H9 (cell line): ENCODE results near the gene TSKU. TPM values are rescaled to one million over a fixed set of nuclear protein-coding genes. Genes with fewer than 3 reads are reported as not detected.
"Not testable (repeated sequence)": the region's sequence is repeated elsewhere in the genome, so short reads cannot be mapped to it uniquely, and the experiment has no call there.

Experiments used
- DNase-seq: peaks from one replicate; pipeline ENCODE4 v3.0.0-alpha.2; 2017
- H2AFZ ChIP-seq: one replicate; pipeline ENCODE4 v1.6.1; 2013; ENCODE audit warnings: mild to moderate bottlenecking, low read length, control low read depth, moderate library complexity
- H2AK5ac ChIP-seq: 2 replicates; pipeline ENCODE4 v1.6.1; 2013; ENCODE audit warnings: low read length, control low read depth, mixed read lengths; ENCODE audit not compliant: insufficient read length
- H2BK120ac ChIP-seq: one replicate; pipeline ENCODE4 v1.6.1; 2013; ENCODE audit warnings: low read depth, mild to moderate bottlenecking, low read length, control low read depth, inconsistent platforms; ENCODE audit not compliant: poor library complexity, severe bottlenecking
- H2BK12ac ChIP-seq: 2 replicates; pipeline ENCODE4 v1.6.1; 2013; ENCODE audit warnings: low read length, control low read depth, mixed read lengths, low read depth; ENCODE audit not compliant: insufficient read length
- H2BK15ac ChIP-seq: 2 replicates; pipeline ENCODE4 v1.6.1; 2013; ENCODE audit warnings: low read depth, low read length, control low read depth
- H2BK20ac ChIP-seq: one replicate; pipeline ENCODE4 v1.6.1; 2013; ENCODE audit warnings: low read depth, mild to moderate bottlenecking, low read length, control low read depth, inconsistent platforms; ENCODE audit not compliant: poor library complexity, severe bottlenecking
- H2BK5ac ChIP-seq: 2 replicates; pipeline ENCODE4 v1.6.1; 2013; ENCODE audit warnings: low read length, control low read depth, mixed read lengths; ENCODE audit not compliant: insufficient read length
- H3K14ac ChIP-seq: 2 replicates; pipeline ENCODE4 v1.6.1; 2013; ENCODE audit warnings: low read length, control low read depth; ENCODE audit not compliant: insufficient read depth
- H3K18ac ChIP-seq: 2 replicates; pipeline ENCODE4 v1.6.1; 2013; ENCODE audit warnings: low read depth, mild to moderate bottlenecking, mixed read lengths, low read length, control low read depth; ENCODE audit not compliant: insufficient read length
- H3K23ac ChIP-seq: 2 replicates; pipeline ENCODE4 v1.6.1; 2013; ENCODE audit warnings: low read length, control low read depth, mixed read lengths, low read depth; ENCODE audit not compliant: insufficient read length
- H3K23me2 ChIP-seq: 2 replicates; pipeline ENCODE4 v1.6.1; 2013; ENCODE audit warnings: low read depth, mild to moderate bottlenecking, mixed read lengths, low read length, control low read depth; ENCODE audit not compliant: insufficient read length, poor library complexity, severe bottlenecking
- H3K27ac ChIP-seq: 2 replicates; pipeline ENCODE4 v1.5.1; 2013; ENCODE audit warnings: low read length, control low read depth, mixed read lengths, low read depth; ENCODE audit not compliant: insufficient read length
- H3K27me3 ChIP-seq: 2 replicates; pipeline ENCODE4 v1.6.1; 2013; ENCODE audit warnings: low read length, control low read depth, inconsistent platforms; ENCODE audit not compliant: insufficient read depth
- H3K4ac ChIP-seq: 2 replicates; pipeline ENCODE4 v1.6.1; 2013; ENCODE audit warnings: low read depth, mild to moderate bottlenecking, control low read depth, inconsistent platforms, low read length, moderate library complexity
- H3K4me1 ChIP-seq: 2 replicates; pipeline ENCODE4 v1.6.1; 2013; ENCODE audit warnings: low read length, control low read depth, inconsistent platforms; ENCODE audit not compliant: insufficient read depth
- H3K4me2 ChIP-seq: 2 replicates; pipeline ENCODE4 v1.6.1; 2013; ENCODE audit warnings: low read length, control low read depth, mixed read lengths; ENCODE audit not compliant: insufficient read length, insufficient read depth
- H3K56ac ChIP-seq: 2 replicates; pipeline ENCODE4 v1.6.1; 2013; ENCODE audit warnings: low read depth, mild to moderate bottlenecking, mixed read lengths, low read length, control low read depth; ENCODE audit not compliant: insufficient read length
- H3K79me1 ChIP-seq: 2 replicates; pipeline ENCODE4 v1.6.1; 2013; ENCODE audit warnings: low read depth, mild to moderate bottlenecking, moderate library complexity, low read length, control low read depth, inconsistent platforms; ENCODE audit not compliant: insufficient read depth, poor library complexity, severe bottlenecking
- H3K79me2 ChIP-seq: 2 replicates; pipeline ENCODE4 v1.6.1; 2013; ENCODE audit warnings: low read length, control low read depth, inconsistent platforms; ENCODE audit not compliant: insufficient read depth
- H3K9ac ChIP-seq: 2 replicates; pipeline ENCODE4 v1.6.1; 2013; ENCODE audit warnings: low read length, control low read depth, mixed read lengths; ENCODE audit not compliant: insufficient read length; ENCODE audit errors: extremely low read depth
- H3K9me3 ChIP-seq: one replicate; pipeline ENCODE4 v1.6.1; 2013; ENCODE audit warnings: low read depth, low read length, inconsistent platforms; ENCODE audit not compliant: control insufficient read depth
- H3T11ph ChIP-seq: one replicate; pipeline ENCODE4 v1.6.1; 2013; ENCODE audit warnings: mild to moderate bottlenecking, low read length, control low read depth, inconsistent platforms
- H4K20me1 ChIP-seq: one replicate; pipeline ENCODE4 v1.6.1; 2013; ENCODE audit not compliant: control insufficient read depth, insufficient read length, insufficient read depth
- H4K5ac ChIP-seq: 2 replicates; pipeline ENCODE4 v1.6.1; 2013; ENCODE audit warnings: low read depth, mild to moderate bottlenecking, mixed read lengths, low read length, control low read depth; ENCODE audit not compliant: insufficient read length
- H4K8ac ChIP-seq: replicated peaks from 2 replicates; pipeline ENCODE4 v1.6.1; 2013; ENCODE audit warnings: low read length, control low read depth, mixed read lengths, low read depth; ENCODE audit not compliant: insufficient read length
- H4K91ac ChIP-seq: 2 replicates; pipeline ENCODE4 v1.6.1; 2013; ENCODE audit warnings: low read depth, mild to moderate bottlenecking, moderate library complexity, mixed read lengths, low read length, control low read depth; ENCODE audit not compliant: insufficient read length
- H3K27ac Mint-ChIP-seq, 3 experiments: 2 replicates in 2 of 3; 3 replicates in 1 of 3; pipeline ENCODE4 v1.8.0; 2020 to 2021; ENCODE audit warnings: mixed read lengths in 3 of 3, mild to moderate bottlenecking in 1 of 3, moderate library complexity in 1 of 3
- H3K27me3 Mint-ChIP-seq: 2 replicates; pipeline ENCODE4 v1.8.0; 2021; ENCODE audit warnings: low read depth, mild to moderate bottlenecking, moderate library complexity, mixed read lengths
- H3K36me3 Mint-ChIP-seq, 3 experiments: 2 replicates in 2 of 3; 3 replicates in 1 of 3; pipeline ENCODE4 v1.8.0; 2020 to 2021; ENCODE audit warnings: low read depth in 3 of 3, mixed read lengths in 3 of 3; ENCODE audit not compliant: insufficient read depth in 1 of 3
- H3K4me1 Mint-ChIP-seq, 2 experiments: 2 replicates each; pipeline ENCODE4 v1.8.0; 2020; ENCODE audit warnings: mixed read lengths in 2 of 2
- H3K4me3 Mint-ChIP-seq, 2 experiments: 2 replicates in 1 of 2; 3 replicates in 1 of 2; pipeline ENCODE4 v1.8.0; 2020 to 2021; ENCODE audit warnings: mild to moderate bottlenecking in 2 of 2, mixed read lengths in 2 of 2, moderate library complexity in 1 of 2
- H3K9me3 Mint-ChIP-seq, 2 experiments: 2 replicates in 1 of 2; 3 replicates in 1 of 2; pipeline ENCODE4 v1.8.0; 2020; ENCODE audit warnings: mild to moderate bottlenecking in 2 of 2, mixed read lengths in 2 of 2, moderate library complexity in 1 of 2
- WGBS: extraction: QIAGEN DNeasy Blood & Tissue Kit; methylation state at CpG from one replicate; pipeline ENCODE4 v1.1.7; 2013; ENCODE audit warnings: missing lambda C conversion rate, low lambda C conversion rate, mixed read lengths; ENCODE audit not compliant: insufficient read length; ENCODE audit errors: extremely low coverage; 5-methylcytosine and 5-hydroxymethylcytosine counted together
- total RNA-seq: library from RNA; stranded (reverse); gene quantifications from 2 replicates; pipeline ENCODE4 v1.2.1, GENCODE V29; 2021
- TF ChIP-seq, protein P1 (sequence below): fragments of 200-600 bp; sonication (generic); conservative IDR thresholded peaks from 3 replicates; pipeline ENCODE4 v1.8.0; 2021; ENCODE audit warnings: antibody characterized with exemption, mild to moderate bottlenecking

TSKU gene
- total RNA-seq, 1 experiment from 2014 or later = 25.4 TPM

DNA sequence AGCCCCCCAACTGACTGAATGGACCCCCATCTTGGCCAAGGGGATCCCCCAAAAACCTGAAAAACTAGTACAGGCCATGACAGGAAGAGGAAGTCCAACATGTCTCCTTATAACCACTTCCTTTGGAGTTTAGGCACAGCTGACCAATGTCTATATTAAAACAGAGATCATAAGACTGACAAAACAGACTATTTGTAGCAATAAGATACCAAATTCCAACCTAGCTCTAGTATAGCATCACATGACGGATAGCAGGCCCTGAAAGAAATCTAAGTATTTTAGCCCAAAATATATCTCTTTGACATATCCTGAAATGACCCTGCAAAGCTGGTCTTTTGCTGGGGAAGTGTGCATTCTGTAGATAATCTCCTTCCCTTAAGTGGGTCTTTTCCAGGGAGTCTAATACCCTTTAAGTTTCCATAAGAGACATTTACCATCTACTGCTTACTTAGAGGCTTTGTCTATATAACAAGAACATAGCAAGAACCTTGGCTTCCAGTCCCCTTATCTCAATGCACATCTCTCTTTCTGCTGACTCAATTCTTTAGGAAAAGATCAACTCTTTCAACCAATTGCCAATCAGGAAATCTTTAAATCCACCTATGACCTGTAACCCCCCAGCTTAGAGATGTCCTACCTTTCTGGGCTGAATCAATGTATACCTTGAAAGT lies 42.7 kb downstream of the TSKU start:
- TF ChIP-seq, protein P1, sequence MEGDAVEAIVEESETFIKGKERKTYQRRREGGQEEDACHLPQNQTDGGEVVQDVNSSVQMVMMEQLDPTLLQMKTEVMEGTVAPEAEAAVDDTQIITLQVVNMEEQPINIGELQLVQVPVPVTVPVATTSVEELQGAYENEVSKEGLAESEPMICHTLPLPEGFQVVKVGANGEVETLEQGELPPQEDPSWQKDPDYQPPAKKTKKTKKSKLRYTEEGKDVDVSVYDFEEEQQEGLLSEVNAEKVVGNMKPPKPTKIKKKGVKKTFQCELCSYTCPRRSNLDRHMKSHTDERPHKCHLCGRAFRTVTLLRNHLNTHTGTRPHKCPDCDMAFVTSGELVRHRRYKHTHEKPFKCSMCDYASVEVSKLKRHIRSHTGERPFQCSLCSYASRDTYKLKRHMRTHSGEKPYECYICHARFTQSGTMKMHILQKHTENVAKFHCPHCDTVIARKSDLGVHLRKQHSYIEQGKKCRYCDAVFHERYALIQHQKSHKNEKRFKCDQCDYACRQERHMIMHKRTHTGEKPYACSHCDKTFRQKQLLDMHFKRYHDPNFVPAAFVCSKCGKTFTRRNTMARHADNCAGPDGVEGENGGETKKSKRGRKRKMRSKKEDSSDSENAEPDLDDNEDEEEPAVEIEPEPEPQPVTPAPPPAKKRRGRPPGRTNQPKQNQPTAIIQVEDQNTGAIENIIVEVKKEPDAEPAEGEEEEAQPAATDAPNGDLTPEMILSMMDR = no peak
- Histone ChIP-seq H3K23ac (no peak overlapping the region), H2BK120ac (no peak overlapping the region), H4K5ac (no peak overlapping the region), H3K9me3 (no peaks in the 10 kb centered on the region), H3T11ph (no peak overlapping the region), H3K9ac (no peak overlapping the region), H4K20me1 (no peaks in the 10 kb centered on the region), H2BK12ac (no peak overlapping the region), H3K56ac (no peak overlapping the region), H3K4ac (no peak overlapping the region), H2BK15ac (no peak overlapping the region), H3K79me2 (no peaks in the 10 kb centered on the region), H3K23me2 (no peaks in the 10 kb centered on the region), H2AFZ (no peak overlapping the region), H2AK5ac (no peak overlapping the region), H3K18ac (no peak overlapping the region), H4K8ac (no peak overlapping the region), H3K27ac (no peak overlapping the region), H3K14ac (no peak overlapping the region), H3K79me1 (no peaks in the 10 kb centered on the region), H2BK5ac (no peak overlapping the region), H3K4me2 (no peak overlapping the region), H3K4me1 (0 out of 2 replicates have a peak, but pooled peaks cover 3% of the 10 kb centered on the region), H3K27me3 (no peaks in the 10 kb centered on the region), H4K91ac (no peak overlapping the region), H2BK20ac (no peak overlapping the region)
- Mint-ChIP-seq H3K4me1 (peaks cover 11% of the 10 kb centered on the region in 2 experiments), H3K27me3 (peaks cover 2% of the 10 kb centered on the region), H3K36me3 (peaks cover 3 to 13% (median 11%) of the 10 kb centered on the region in 3 experiments; a peak in 5 of 7 replicates), H3K9me3 (peaks cover 18 to 19% of the 10 kb centered on the region in 2 experiments), H3K27ac (no peak overlapping the region), H3K4me3 (no peak overlapping the region)
- no CpG with 5 or more reads among the region's 1 CpG for WGBS
- DNase-seq = no peak

DNA sequence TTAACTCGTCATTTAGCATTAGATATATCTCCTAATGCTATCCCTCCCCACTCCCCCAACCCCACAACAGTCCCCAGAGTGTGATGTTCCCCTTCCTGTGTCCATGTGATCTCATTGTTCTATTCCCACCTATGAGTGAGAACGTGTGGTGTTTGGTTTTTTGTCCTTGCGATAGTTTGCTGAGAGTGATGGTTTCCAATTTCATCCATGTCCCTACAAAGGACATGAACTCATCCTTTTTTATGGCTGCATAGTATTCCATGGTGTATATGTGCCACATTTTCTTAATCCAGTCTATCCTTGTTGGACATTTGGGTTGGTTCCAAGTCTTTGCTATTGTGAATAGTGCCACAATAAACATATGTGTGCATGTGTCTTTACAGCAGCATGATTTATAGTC lies 43.4 kb downstream of the TSKU start:
- no CpG with 5 or more reads among the region's 3 CpGs for WGBS
- H3K9me3 Mint-ChIP-seq = peaks cover 12 to 14% of the 10 kb centered on the region in 2 experiments
- H3K9me3 ChIP-seq, H3K18ac ChIP-seq, H3K79me1 ChIP-seq, H3K23me2 ChIP-seq, H3K79me2 ChIP-seq, H4K5ac ChIP-seq, H2BK5ac ChIP-seq, H3K27me3 Mint-ChIP-seq, H3K27ac ChIP-seq, H3K4me3 Mint-ChIP-seq, H3T11ph ChIP-seq, H3K4me1 ChIP-seq, H2AFZ ChIP-seq, H3K27me3 ChIP-seq, H4K8ac ChIP-seq, H2BK120ac ChIP-seq, H2BK12ac ChIP-seq, DNase-seq, H3K56ac ChIP-seq, H4K20me1 ChIP-seq, H2AK5ac ChIP-seq, H2BK15ac ChIP-seq, H3K23ac ChIP-seq, H2BK20ac ChIP-seq, H3K4me2 ChIP-seq, H3K9ac ChIP-seq, H3K27ac Mint-ChIP-seq, H3K4ac ChIP-seq, H3K14ac ChIP-seq, H4K91ac ChIP-seq: not testable (repeated sequence)
- H3K36me3 Mint-ChIP-seq = peaks cover 3 to 11% (median 8%) of the 10 kb centered on the region in 3 experiments; a peak in 5 of 7 replicates
- H3K4me1 Mint-ChIP-seq = peaks cover 11% of the 10 kb centered on the region in 2 experiments
